Left ventricle myocardium inferior (tissue), 1 donor: ENCODE measurements around the gene GAS6. TPM values are rescaled to one million over a fixed set of nuclear protein-coding genes. Genes with fewer than 3 reads are reported as not detected.
"Not testable (repeated sequence)": the region's sequence is repeated elsewhere in the genome, so short reads cannot be mapped to it uniquely, and the experiment has no call there.

Experiments
- DNase-seq: peaks from one replicate; pipeline ENCODE4 v3.0.0-alpha.2; 2020
- H3K27ac ChIP-seq: fragments of 200-600 bp; replicated peaks from 2 replicates; pipeline ENCODE4 v1.8.0; 2021
- H3K27me3 ChIP-seq: fragments of 200-600 bp; 2 replicates; pipeline ENCODE4 v1.8.0; 2021; ENCODE audit warnings: low read depth
- H3K36me3 ChIP-seq: fragments of 200-600 bp; 2 replicates; pipeline ENCODE4 v1.8.0; 2021
- H3K4me1 ChIP-seq: fragments of 200-600 bp; 2 replicates; pipeline ENCODE4 v1.8.0; 2021
- H3K4me3 ChIP-seq: fragments of 200-600 bp; 2 replicates; pipeline ENCODE4 v1.8.0; 2021; ENCODE audit warnings: mild to moderate bottlenecking, moderate library complexity
- H3K9me3 ChIP-seq: fragments of 200-600 bp; replicated peaks from 2 replicates; pipeline ENCODE4 v1.8.0; 2021
- CTCF ChIP-seq: fragments of 200-600 bp; IDR thresholded peaks from 2 replicates; pipeline ENCODE4 v1.8.0; 2021; ENCODE audit warnings: antibody characterized with exemption, mild to moderate bottlenecking, borderline replicate concordance
- intact Hi-C: fragments of 100-400 bp; cut with micrococcal nuclease; formaldehyde crosslinking; loops from one replicate; pipeline ENCODE4 v1.11.0; 2022
- total RNA-seq: library from RNA; stranded (reverse); fragmentation: NEBNext Ultra II Directional; extraction: Animal tissue kit (Norgen Biotek cat#: 25700); gene quantifications from one replicate; pipeline ENCODE4 v1.2.1, GENCODE V29; 2021
- donor health status: DM: no; HTN: yes; CAD: no; lungs with severe emphysema.

The GAS6 gene
- total RNA-seq, 1 donor from 2014 or later, result 186 TPM

GRCh38 chr13:113832631-113833030 lies 31.2 kb downstream of the GAS6 start:
- intact Hi-C loops, result no loop called here
- Histone ChIP-seq H3K4me1 (peaks cover 10% of the 10 kb centered on the region), H3K27ac (no peak overlapping the region), H3K4me3 (no peak overlapping the region), H3K9me3 (no peaks in the 10 kb centered on the region), H3K27me3 (no peaks in the 10 kb centered on the region), H3K36me3 (peaks cover 57% of the 10 kb centered on the region)
- DNase-seq, result peak; percentile 13
- no peak for TF ChIP-seq CTCF

GRCh38 chr13:113832205-113832604 lies 31.7 kb downstream of the GAS6 start:
- no peak for DNase-seq
- H3K27me3 ChIP-seq, result no peaks in the 10 kb centered on the region
- TF ChIP-seq CTCF, result no peak
- H3K4me1 ChIP-seq, result peaks cover 6% of the 10 kb centered on the region
- no peaks in the 10 kb centered on the region for H3K9me3 ChIP-seq
- H3K27ac ChIP-seq, result no peak overlapping the region
- peaks cover 61% of the 10 kb centered on the region for H3K36me3 ChIP-seq
- no peak overlapping the region for H3K4me3 ChIP-seq
- intact Hi-C loops, result no loop called here

- Histone ChIP-seq H3K4me3 (no peak overlapping the region), H3K27ac (no peak overlapping the region), H3K9me3 (no peaks in the 10 kb centered on the region), H3K4me1 (no peaks in the 10 kb centered on the region), H3K36me3 (peaks cover 71% of the 10 kb centered on the region), H3K27me3 (no peaks in the 10 kb centered on the region)
- DNase-seq, result no peak
- intact Hi-C loops, result no loop called here
- no peak for TF ChIP-seq CTCF
Observed at GRCh38 chr13:113831061-113831460, 32.8 kb downstream of the GAS6 start.

- H3K27ac ChIP-seq, intact Hi-C loops, H3K4me3 ChIP-seq, H3K27me3 ChIP-seq, DNase-seq, H3K4me1 ChIP-seq, H3K9me3 ChIP-seq: not testable (repeated sequence)
- H3K36me3 ChIP-seq, result peaks cover 74% of the 10 kb centered on the region
Observed at GRCh38 chr13:113830426-113830950, 33.4 kb downstream of the GAS6 start.

GRCh38 chr13:113828282-113828825 lies 35.5 kb downstream of the GAS6 start:
- Histone ChIP-seq H3K27ac (no peak overlapping the region), H3K36me3 (peaks cover 71% of the 10 kb centered on the region), H3K9me3 (no peaks in the 10 kb centered on the region), H3K4me1 (no peaks in the 10 kb centered on the region), H3K27me3 (no peaks in the 10 kb centered on the region), H3K4me3 (no peak overlapping the region)
- intact Hi-C loops, result no loop called here
- no peak for DNase-seq
- TF ChIP-seq CTCF, result no peak

- intact Hi-C loops, result no loop called here
- H3K4me3 ChIP-seq, result no peak overlapping the region
Observed at GRCh38 chr13:113827021-113827420, 36.9 kb downstream of the GAS6 start.

GRCh38 chr13:113826446-113826845 lies 37.4 kb downstream of the GAS6 start:
- H3K9me3 ChIP-seq, DNase-seq, H3K27me3 ChIP-seq, intact Hi-C loops, H3K27ac ChIP-seq, H3K4me3 ChIP-seq: not testable (repeated sequence)
- Histone ChIP-seq H3K4me1 (peaks cover 14% of the 10 kb centered on the region), H3K36me3 (peaks cover 72% of the 10 kb centered on the region)

More at GRCh38 chr13:113827021-113827420, 36.9 kb downstream of the GAS6 start:
- H3K27ac ChIP-seq, result no peak overlapping the region
- no peaks in the 10 kb centered on the region for H3K9me3 ChIP-seq
- peaks cover 71% of the 10 kb centered on the region for H3K36me3 ChIP-seq
- H3K4me1 ChIP-seq, result peaks cover 8% of the 10 kb centered on the region
- no peak for DNase-seq
- H3K27me3 ChIP-seq, result no peaks in the 10 kb centered on the region
- no peak for TF ChIP-seq CTCF
